LNCAP (cell line): ENCODE measurements around the gene DUSP22.

Experiments used
- CTCF ChIP-seq: fragments of 450-650 bp; IDR thresholded peaks from 2 replicates; pipeline ENCODE4 v1.5.1; 2017; ENCODE audit warnings: mild to moderate bottlenecking

The DUSP22 gene, protein sequence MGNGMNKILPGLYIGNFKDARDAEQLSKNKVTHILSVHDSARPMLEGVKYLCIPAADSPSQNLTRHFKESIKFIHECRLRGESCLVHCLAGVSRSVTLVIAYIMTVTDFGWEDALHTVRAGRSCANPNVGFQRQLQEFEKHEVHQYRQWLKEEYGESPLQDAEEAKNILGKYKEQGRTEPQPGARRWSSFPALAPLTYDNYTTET

DNA sequence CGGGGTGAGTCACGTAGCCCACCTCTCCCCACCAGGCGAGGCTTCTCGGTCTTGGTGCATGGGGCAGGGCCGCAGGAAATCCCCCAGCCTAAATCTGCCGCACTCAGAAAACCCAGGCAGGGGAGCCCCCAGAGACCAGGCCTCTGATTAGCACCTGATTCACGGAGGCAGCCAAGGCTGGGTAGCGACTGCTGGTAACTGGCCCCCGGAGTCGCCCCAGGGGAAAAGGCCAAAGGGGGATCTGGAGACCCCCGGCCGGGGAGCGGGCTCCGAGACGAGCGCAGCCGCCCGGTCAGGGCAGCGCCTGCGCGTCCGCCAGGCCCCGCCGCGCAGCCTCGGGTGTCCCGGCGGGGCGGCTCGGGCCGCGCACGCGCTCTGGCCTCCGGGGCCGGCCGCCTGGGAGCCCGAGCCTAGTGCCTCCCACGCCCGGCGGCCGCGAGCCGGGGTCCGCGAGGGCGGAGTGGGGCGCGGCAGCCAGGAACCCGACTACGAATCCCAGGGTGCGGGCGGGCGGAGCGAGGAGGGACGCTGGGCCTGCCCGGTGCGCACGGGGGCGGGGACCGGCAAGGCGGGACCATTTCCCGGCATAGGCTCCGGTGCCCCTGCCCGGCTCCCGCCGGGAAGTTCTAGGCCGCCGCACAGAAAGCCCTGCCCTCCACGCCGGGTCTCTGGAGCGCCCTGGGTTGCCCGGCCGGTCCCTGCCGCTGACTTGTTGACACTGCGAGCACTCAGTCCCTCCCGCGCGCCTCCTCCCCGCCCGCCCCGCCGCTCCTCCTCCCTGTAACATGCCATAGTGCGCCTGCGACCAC, at the start of gene DUSP22:
Gene DUSP22 (plus strand): TSS at position 791 of the 809 bp plus-strand sequence. CDS start 53 bp downstream, outside the sequence.
- TF ChIP-seq CTCF: no peak

DNA sequence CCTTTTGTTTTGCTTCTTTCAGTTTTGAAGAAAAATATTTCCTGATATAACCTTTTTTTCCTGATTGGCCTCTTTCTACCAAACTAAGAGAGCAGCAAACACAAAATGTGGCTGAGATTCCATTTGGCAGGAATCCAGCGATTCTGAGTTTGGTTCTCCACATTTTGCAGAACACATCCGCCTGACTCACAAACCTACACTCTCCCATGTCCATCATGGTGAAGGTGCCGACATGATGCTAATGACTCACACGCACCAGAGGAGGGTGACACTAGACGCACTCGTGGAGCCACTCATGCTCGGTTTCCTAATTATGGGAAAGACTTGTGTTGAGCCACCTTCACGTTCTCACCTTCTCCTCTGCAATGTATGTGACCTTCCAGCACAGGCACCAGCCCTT, 45.9 kb upstream of the DUSP22 start:
- TF ChIP-seq CTCF: no peak

DNA sequence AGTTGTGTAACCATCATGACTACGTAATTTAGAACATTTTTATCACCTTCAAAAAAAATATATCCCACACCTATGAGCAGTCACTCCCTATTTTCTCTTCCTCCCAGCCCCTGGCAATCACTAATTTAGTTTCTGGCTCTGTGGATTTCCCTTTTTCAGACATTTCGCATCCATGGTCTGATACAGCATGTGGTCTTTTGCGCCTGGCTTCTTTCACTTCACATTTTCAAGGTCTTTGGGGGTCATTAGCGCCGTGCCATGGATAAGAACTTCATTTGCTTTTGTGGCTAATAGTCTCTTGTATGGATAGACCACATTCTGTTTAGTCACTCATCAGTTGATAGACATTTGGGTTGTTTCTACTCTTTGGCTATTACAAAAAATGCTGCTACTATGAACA, 44.9 kb upstream of the DUSP22 start:
- no peak for TF ChIP-seq CTCF

DNA sequence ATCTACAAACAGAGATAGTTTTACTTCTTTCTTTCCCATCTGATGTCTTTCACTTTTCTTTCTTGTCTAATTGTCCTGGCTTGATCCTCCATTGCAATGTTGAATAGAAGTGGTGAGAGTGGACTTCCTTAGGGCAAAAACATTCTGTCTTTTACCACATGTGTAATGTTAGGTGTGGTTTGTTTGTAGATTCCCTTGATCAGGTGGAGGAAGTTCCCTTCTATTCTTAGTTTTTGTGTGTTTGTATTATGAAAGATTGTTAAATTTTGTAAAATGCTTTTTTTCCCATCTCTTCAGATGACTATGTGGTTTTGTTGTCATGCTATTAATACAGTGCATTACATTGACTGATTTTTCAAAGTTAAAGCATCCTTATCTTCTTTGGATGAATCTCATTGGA, 41.6 kb upstream of the DUSP22 start:
- no peak for TF ChIP-seq CTCF

- no peak for TF ChIP-seq CTCF
These were observed 40.4 kb upstream of the DUSP22 start for GRCh38 chr6:251920-252319.

GRCh38 chr6:252775-253535, 39.3 kb upstream of the DUSP22 start:
- no peak for TF ChIP-seq CTCF

DNA sequence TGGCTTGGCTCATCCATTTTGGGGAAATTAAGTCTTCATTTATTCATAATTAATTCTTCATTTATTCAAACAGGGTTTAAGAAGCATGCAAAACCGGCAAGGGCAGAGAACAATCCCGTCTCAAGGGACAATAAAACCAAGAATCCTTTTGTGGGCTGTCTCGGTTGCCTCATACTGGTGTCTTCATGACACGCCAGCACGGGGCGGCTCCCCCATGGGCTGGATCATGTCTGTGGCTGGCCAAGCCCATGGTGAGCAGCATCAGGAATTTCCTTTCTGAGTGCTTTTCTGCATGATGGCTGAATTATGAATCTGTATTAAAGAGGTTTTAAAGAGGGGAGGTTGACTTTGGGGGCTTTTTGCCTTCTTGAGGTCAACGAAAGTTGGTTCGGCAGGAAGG, 38.3 kb upstream of the DUSP22 start:
- no peak for TF ChIP-seq CTCF
